ENCODE results near the gene CTBP1. TPM values are rescaled to one million over a fixed set of nuclear protein-coding genes. Genes with fewer than 3 reads are reported as not detected.

The CTBP1 gene
- total RNA-seq, 1 experiment from 2014 or later = 187 TPM

- ChIA-PET CTCF (no interaction called here), POLR2A (ENCODE audit: low non-redundant PET) (no interaction called here)
- Histone ChIP-seq H3K36me3 (ENCODE audit: insufficient read depth, low read length, poor library complexity, severe bottlenecking) (peaks cover 59% of the 10 kb centered on the region), H3K4me1 (ENCODE audit: insufficient read depth, low read length, poor library complexity, severe bottlenecking) (no peaks in the 10 kb centered on the region), H3K4me3 (ENCODE audit: low read depth, low read length, poor library complexity, severe bottlenecking) (no peak overlapping the region), H3K27ac (ENCODE audit: low read depth, low read length, poor library complexity, severe bottlenecking) (no peak overlapping the region), H3K9me3 (ENCODE audit: low read depth, low read length, poor library complexity, severe bottlenecking) (no peaks in the 10 kb centered on the region), H3K27me3 (replicated peaks; ENCODE audit: insufficient read depth, low read depth, low read length, poor library complexity) (no peaks in the 10 kb centered on the region)
- TF ChIP-seq EZH2 (IDR thresholded peaks at IDR 0.05; ENCODE audit: borderline replicate concordance, low read depth, low read length, poor library complexity, severe bottlenecking) = no peak
- TF ChIP-seq, protein P1, sequence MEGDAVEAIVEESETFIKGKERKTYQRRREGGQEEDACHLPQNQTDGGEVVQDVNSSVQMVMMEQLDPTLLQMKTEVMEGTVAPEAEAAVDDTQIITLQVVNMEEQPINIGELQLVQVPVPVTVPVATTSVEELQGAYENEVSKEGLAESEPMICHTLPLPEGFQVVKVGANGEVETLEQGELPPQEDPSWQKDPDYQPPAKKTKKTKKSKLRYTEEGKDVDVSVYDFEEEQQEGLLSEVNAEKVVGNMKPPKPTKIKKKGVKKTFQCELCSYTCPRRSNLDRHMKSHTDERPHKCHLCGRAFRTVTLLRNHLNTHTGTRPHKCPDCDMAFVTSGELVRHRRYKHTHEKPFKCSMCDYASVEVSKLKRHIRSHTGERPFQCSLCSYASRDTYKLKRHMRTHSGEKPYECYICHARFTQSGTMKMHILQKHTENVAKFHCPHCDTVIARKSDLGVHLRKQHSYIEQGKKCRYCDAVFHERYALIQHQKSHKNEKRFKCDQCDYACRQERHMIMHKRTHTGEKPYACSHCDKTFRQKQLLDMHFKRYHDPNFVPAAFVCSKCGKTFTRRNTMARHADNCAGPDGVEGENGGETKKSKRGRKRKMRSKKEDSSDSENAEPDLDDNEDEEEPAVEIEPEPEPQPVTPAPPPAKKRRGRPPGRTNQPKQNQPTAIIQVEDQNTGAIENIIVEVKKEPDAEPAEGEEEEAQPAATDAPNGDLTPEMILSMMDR (conservative IDR thresholded peaks at IDR 0.05; ENCODE audit: low read depth, low read length) = no peak
- intact Hi-C loops (cut with micrococcal nuclease; ENCODE audit: unreplicated experiment) = no loop called here
- DNase-seq (ENCODE audit: low spot score) = no peak
- BruUV-seq (replicated peaks) = no TSS peak
Observed at GRCh38 chr4:1220566-1220965, 28.4 kb downstream of the CTBP1 start.

GRCh38 chr4:1219566-1219950 lies 29.4 kb downstream of the CTBP1 start:
- POLR2A ChIA-PET (ENCODE audit: low non-redundant PET) = interaction anchor here (0.6 kb wide), 1 partner anchor 158 kb away, joined by 3 read pairs; no protein-coding TSS in a partner anchor
- no peaks in the 10 kb centered on the region for H3K27me3 ChIP-seq (replicated peaks; ENCODE audit: insufficient read depth, low read depth, low read length, poor library complexity)
- peaks cover 58% of the 10 kb centered on the region for H3K36me3 ChIP-seq (ENCODE audit: insufficient read depth, low read length, poor library complexity, severe bottlenecking)
- H3K4me1 ChIP-seq (ENCODE audit: insufficient read depth, low read length, poor library complexity, severe bottlenecking) = no peaks in the 10 kb centered on the region
- intact Hi-C loops (cut with micrococcal nuclease; ENCODE audit: unreplicated experiment) = no loop called here
- no peaks in the 10 kb centered on the region for H3K9me3 ChIP-seq (ENCODE audit: low read depth, low read length, poor library complexity, severe bottlenecking)
- TF ChIP-seq, protein P1 (conservative IDR thresholded peaks at IDR 0.05; ENCODE audit: low read depth, low read length) = no peak
- TF ChIP-seq EZH2 (IDR thresholded peaks at IDR 0.05; ENCODE audit: borderline replicate concordance, low read depth, low read length, poor library complexity, severe bottlenecking) = no peak
- no peak overlapping the region for H3K4me3 ChIP-seq (ENCODE audit: low read depth, low read length, poor library complexity, severe bottlenecking)
- no peak overlapping the region for H3K27ac ChIP-seq (ENCODE audit: low read depth, low read length, poor library complexity, severe bottlenecking)
- no TSS peak for BruUV-seq (replicated peaks)
- CTCF ChIA-PET = no interaction called here
- DNase-seq (ENCODE audit: low spot score) = no peak

DNA sequence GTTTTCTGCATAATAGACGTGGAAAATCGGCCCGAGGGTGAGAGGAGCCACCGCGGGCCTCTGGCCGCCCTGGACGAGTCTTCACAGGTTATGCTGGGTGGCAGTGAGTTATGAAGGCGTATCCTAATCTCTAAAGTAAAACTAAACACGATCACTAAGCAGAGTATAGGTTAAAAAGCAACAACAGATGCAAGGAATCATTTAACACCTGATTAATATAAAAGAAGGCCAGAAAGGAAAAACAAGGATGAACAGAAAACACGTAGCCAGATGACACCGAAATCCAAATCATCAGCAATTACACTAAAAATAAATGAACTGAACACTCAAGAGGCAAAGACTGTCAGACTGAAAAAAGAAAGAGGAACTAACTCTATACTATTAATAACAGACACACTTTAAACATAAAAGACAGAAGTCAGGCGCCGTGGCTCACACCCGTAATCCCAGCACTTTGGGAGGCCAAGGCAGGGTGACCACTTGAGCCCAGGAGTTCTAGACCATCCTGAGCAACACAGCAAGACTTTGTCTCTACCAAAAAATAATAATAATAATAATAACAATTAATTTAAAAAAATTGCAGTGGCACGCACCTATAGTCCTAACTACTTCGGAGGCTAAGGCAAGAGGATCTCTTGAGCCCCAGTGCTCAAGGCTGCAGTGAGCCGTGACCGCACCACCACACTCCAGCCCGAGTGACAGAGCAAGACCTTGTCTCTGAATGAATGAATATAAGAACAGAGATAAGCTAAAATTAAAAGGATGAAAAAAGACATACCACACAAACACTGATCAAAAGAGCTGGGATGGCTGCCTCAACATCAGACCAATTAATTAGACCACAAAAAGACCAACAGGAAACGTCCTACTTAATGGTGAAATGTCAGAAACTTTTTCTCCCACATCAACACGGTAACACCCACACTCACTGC lies 30.0 kb downstream of the CTBP1 start:
- Histone ChIP-seq H3K27me3 (replicated peaks; ENCODE audit: insufficient read depth, low read depth, low read length, poor library complexity) (no peaks in the 10 kb centered on the region), H3K4me1 (ENCODE audit: insufficient read depth, low read length, poor library complexity, severe bottlenecking) (no peaks in the 10 kb centered on the region), H3K4me3 (ENCODE audit: low read depth, low read length, poor library complexity, severe bottlenecking) (no peak overlapping the region), H3K27ac (ENCODE audit: low read depth, low read length, poor library complexity, severe bottlenecking) (no peak overlapping the region), H3K9me3 (ENCODE audit: low read depth, low read length, poor library complexity, severe bottlenecking) (no peaks in the 10 kb centered on the region), H3K36me3 (ENCODE audit: insufficient read depth, low read length, poor library complexity, severe bottlenecking) (peaks cover 57% of the 10 kb centered on the region)
- TF ChIP-seq, protein P1 (conservative IDR thresholded peaks at IDR 0.05; ENCODE audit: low read depth, low read length) = no peak
- TF ChIP-seq EZH2 (IDR thresholded peaks at IDR 0.05; ENCODE audit: borderline replicate concordance, low read depth, low read length, poor library complexity, severe bottlenecking) = no peak
- intact Hi-C loops (cut with micrococcal nuclease; ENCODE audit: unreplicated experiment) = no loop called here
- DNase-seq (ENCODE audit: low spot score) = no peak
- no TSS peak for BruUV-seq (replicated peaks)
- CTCF ChIA-PET = no interaction called here
- POLR2A ChIA-PET (ENCODE audit: low non-redundant PET) = no interaction called here

Measured in A673 (cell line).